Fibroblast of peridontal ligament (primary cell): ENCODE results near the gene HAX1.
"Not testable (repeated sequence)": the region's sequence is repeated elsewhere in the genome, so short reads cannot be mapped to it uniquely, and the experiment has no call there.

Experiments used
- DNase-seq: peaks from one replicate; pipeline ENCODE4 v3.0.0-alpha.2; 2010; ENCODE audit errors: extremely low read depth

The HAX1 gene

DNA sequence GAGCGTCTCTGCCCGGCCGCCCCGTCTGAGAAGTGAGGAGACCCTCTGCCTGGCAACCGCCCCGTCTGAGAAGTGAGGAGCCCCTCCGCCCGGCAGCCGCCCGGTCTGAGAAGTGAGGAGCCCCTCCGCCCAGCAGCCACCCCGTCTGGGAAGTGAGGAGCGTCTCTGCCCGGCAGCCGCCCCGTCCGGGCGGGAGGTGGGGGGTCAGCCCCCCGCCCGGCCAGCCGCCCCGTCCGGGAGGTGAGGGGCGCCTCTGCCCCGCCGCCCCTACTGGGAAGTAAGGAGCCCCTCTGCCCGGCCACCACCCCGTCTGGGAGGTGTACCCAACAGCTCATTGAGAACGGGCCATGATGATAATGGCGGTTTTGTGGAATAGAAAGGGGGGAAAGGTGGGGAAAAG is 15.2 kb downstream of the HAX1 start:
- DNase-seq, result not testable (repeated sequence)

DNA sequence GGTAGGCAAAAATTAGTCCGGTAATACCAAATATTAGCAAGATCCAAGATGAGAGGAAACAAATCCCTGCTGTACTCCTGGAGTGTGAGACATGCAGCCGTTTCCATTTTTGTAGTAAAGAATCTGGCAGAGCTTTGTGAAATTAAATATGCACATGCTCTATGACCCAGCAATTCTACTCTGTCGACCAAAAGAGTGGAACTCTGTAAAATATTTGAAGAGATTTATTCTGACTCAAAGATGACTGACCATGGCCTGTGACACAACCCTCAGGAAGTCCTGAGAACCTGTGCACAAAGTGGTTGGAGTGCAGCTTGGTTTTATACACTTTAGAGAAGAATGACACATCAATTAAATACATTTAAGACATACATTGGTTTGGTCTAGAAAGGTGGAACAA is 16.2 kb downstream of the HAX1 start:
- no peak for DNase-seq

DNA sequence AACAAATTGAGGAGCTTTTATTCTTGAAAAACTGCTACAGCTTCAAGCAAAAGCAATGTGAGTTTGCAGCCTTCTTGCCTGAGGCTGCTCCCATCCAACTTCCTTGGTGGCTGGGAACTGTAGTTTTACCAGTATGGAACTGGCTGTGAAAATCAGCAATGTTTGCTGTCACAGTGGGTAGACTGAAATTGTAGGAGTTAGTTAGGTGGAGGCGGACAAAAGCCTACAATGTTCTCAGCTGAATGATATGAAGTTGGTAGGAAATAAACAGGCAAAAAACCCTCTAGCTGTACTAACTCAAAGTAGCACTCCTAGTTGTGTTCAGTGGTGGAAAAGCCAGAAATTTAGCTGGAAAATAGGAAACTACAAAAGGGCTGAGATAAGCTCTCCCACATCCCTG is 18.5 kb downstream of the HAX1 start:
- no peak for DNase-seq

DNA sequence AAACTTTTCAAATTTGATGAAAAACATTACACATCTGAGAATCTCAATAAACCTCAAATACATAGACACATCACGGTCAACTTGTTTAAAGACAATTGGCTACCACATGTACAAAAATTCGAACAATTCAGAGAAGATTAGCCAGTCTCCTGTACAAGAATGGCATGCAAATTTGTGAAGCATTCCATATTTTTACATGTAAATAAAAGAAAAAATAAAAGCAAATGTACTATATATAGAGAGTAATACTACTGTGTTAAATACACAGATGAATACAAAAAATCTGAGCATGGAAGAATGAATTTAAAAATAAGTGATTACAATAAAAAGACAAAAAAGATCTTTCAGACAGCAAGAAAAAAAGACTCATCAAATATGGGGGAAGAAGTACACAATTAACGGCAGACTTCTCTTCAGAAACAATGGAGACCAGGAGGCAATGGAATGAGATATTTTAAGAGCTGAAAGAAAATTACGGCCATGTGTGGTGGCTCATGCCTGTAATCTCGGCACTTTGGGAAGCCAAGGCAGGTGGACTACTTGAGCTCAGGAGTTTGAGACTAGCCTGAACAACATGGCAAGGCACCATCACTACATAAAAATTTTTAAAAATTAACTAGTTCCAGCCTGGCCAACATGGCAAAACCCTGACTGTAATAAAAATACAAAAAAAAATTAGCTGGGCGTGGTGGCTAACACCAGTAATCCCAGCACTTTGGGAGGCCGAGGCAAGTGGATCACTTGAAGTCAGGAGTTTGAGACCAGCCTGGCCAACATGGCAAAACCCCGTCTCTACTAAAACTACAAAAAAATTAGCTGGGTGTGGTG is 23.2 kb downstream of the HAX1 start:
- DNase-seq, result no peak

DNA sequence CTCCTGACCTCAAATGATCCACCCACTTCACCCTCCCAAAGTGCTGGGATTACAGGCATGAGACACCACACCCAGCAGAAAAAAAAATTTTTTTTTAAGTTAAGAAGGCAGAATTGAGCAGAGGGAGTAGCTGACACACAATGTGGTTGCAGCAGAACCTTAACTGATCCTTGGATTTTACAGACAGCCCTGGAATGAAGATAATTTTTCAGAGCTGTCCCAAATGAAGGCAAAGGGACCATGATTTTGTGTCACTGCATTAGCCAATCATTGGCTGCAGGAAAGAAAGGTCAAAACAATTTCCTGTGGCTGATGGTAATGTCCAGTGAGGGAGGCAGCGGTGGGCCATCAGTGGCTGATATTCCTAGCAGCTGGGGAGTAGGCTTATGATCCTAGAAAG is 29.2 kb downstream of the HAX1 start:
- no peak for DNase-seq

DNA sequence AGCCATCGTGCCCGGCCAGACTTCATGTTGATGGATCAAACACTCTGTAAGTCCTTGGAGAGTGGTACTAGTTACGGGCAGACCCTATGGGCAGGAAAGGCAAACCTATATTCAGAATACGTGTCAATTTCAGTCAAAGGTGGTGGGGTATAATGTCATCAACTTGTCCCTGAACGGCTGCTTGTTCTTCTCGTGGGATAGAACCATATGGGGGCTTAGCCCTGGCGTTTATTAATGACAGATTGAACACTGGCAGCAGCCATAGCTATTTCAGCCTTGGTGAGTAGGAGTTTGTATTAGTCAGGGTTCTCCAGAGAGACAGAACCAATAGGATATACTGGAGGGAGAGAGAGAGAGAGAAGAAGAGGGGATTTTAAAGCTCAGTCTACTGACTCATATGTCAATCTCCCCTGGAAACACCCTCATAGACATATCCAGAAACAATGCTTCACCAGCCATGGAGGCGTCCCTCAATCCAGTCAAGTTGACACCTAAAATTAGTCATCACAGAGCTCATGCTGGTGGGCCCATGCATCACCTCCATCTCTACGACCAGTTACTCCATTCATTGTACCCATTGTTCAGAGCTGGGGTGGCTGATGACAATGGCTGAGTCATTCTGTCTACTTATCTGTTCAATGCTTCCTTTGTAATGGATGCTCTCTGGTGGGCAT is 32.4 kb downstream of the HAX1 start:
- DNase-seq, result no peak

DNA sequence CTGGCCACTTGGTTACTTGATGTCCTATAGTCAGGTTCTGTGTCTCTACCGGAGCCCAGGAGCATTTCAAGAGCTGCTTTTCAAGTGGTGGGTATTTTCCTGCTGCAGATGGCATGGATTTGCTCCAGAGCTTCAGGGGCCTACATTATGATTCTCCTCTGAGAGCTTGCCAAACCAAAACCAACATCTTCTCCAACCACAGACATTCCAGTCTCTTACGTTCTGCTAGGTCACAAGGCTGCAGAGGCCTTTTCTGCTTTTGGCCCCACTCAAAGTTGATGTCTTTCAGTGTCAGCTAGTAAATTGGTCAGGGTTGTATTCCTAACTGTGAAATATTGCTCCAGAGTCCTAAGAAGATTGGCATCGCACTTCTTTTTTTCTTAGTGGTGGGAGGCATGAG is 33.7 kb downstream of the HAX1 start:
- DNase-seq, result peak; percentile 83

DNA sequence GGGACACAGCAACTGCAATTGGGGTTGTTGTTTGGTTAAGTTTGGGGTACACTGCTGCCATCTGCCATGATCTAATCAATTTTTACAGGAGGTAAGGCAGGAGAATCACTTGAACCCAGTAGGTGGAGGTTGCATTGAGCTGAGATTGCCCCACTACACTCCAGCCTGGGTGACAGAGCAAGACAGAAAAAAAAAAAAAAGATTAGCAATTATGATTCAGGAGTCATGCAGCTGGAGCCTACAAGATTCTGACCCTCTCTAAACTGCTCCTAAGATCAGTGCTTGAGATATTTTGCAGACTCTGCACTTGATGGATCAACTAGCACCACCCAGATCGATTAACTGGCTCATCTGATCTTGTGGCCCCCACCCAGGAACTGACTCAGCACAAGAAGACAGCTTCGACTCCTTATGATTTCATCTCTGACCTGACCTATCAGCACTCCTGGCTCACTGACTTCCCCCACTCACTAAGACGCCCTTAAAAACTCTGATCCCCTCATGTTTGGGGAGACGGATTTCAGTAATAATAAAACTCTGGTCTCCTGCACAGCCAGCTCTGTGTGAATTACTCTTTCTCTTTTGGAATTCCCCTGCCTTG is 35.3 kb downstream of the HAX1 start:
- not testable (repeated sequence) for DNase-seq

DNA sequence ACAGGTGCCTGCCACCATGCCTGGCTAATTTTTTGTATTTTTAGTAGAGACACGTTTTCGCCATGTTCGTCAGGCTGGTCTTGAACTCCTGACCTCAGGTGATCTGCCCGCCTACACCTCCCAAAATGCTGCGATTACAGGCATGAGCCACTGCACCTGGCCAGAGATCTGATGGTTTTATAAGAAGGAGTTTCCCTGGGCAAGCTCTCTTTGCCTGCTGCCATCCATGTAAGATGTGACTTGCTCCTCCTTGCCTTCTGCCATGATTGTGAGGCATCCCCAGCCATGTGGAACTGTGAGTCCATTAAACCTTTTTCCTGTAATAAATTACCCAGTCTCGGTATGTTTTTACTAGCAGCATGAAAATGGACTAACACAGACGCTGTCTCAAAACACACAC is 36.7 kb downstream of the HAX1 start:
- not testable (repeated sequence) for DNase-seq

DNA sequence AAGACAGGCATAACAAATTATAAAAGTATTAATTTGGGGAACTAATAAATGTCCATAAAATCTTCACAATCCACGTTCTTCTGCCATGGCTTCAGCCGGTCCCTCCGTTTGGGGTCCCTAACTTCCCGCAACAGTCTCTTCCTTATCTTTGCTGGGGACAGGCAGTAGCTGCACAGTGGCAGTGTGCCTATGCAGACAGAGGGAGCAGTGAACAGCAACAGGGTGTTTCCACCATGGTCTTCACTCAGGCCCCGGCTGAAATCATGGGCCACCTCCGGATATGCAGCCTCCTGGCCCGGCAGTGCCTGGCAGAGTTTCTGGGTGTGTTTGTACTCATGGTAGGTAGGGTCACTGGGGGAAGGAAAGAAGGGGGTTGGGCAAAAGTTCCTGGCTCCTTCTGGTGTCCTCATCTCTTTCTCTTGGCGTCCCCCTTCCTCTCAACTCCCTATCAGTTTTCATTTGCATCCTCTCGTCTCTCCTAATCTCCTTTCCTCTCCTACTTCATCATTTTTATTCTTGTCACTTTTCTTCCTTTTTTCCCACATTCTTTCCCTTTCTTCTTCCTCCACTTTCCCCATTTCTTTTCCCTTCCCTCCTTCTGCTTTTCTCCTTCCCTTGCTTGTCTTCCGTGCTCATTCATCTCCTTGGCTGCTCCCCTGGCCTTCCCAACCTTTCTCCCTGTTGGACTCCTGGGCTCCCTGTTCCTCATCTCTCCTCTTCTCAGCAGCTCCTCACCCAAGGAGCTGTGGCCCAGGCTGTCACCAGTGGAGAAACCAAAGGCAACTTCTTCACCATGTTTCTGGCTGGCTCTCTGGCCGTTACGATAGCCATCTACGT is 40.0 kb downstream of the HAX1 start:
- DNase-seq, result not testable (repeated sequence)

DNA sequence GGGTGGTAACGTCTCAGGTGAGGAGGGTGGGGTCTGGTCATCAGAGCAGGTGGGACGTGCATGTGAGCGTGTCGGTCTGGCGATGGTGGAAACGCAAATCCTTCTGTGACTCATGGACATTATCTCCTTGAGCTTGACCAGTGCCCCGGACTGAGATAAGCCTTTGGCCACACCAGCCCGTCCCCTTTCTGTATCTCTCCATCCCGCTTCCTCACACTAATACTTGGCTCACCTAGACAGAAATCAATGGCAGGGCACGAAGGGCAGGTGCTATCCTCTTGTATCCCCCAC is 40.6 kb downstream of the HAX1 start:
- no peak for DNase-seq

DNA sequence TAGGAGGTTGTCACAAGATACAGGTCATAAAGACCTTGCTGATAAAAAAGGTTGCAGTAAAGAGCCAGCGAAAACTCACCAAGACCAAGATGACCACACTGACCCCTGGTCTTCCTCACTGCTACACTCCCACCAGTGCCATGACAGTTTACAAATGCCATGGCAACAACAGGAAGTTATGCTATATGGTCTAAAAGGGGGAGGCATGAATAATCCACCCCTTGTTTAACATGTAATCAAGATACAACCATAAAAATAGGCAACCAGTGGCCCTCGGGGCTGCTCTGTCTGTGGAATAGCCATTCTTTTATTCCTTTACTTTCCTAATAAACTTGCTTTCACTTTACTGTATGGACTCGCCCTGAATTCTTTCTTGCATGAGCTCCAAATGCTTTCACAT is 41.8 kb downstream of the HAX1 start:
- not testable (repeated sequence) for DNase-seq

DNA sequence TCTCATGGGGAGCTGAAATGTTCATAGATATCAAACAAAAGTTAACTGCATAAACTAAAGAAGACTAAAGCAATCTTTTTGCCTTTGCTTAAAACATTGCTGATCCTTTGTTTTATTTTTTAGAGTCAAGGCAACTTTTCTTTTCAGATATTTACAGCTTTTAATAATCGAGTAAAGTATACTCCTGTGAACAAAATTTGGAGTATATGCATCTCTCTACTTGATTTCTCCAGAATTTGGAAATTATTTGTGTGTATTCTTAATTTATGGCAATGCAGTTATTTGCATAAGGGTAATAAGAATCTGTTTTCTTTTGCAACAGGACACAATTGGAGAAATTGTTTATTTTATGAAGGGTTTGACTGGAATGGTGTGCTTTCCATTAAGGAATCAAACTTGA is 44.3 kb downstream of the HAX1 start:
- no peak for DNase-seq

DNA sequence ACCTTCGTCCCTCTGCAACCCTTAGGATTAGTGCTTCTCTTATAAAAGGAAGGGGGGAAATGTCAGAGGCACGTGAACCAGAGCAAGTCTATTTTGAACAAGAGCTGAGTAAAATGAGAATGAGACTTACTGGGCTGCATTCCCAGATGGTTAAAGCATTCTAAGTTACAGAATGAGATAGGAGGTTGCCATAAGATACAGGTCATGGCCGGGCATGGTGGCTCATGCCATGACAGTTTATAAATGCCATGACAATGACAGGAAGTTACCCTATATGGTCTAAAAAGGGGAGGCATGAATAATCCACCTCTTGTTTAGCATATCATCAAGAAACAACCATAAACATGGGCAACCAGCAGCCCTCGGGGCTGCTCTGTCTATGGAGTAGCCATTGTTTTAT is 46.0 kb downstream of the HAX1 start:
- no peak for DNase-seq

DNA sequence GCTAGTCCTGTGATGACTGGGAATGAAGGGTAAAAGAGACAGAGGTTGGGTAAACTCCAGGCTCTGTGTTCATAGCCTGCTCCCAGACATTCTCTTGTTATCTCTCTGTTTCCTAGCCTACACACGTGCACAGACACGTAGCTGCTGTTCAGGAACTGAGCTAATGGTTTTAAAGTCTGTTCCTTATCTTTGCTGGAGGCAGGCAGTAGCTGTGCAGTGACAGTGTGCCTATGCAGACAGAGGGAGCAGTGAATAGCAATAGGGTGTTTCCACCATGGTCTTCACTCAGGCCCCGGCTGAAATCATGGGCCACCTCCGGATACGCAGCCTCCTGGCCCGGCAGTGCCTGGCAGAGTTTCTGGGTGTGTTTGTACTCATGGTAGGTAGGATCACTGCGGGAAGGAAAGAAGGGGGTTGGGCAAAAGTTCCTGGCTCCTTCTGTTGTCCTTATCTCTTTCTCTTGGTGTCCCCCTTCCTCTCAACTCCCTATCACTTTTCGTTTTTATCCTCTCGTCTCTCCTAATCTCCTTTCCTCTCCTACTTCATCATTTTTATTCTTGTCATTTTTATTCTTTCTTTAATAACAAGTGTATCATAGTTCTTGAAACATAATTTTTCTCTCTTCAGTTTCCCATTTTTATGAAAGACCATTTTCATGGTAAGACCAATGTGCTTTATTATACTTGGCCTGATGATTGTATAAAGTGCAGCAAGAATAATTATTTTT is 48.6 kb downstream of the HAX1 start, which contains the start of gene AQP10:
TSS of gene AQP10 (plus strand) at position 212 of the 727 bp plus-strand sequence. CDS start at position 275, 63 bp downstream.
- no peak for DNase-seq

DNA sequence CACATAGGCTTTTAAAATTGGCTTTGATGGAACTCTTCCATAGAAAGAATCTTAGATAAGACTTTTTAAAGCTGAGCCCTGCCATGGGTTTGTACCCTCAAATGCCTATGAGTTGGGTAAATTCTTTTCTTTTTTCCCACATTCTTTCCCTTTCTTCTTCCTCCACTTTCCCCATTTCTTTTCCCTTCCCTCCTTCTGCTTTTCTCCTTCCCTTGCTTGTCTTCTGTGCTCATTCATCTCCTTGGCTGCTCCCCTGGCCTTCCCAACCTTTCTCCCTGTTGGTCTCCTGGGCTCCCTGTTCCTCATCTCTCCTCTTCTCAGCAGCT is 49.1 kb downstream of the HAX1 start:
- DNase-seq, result not testable (repeated sequence)

DNA sequence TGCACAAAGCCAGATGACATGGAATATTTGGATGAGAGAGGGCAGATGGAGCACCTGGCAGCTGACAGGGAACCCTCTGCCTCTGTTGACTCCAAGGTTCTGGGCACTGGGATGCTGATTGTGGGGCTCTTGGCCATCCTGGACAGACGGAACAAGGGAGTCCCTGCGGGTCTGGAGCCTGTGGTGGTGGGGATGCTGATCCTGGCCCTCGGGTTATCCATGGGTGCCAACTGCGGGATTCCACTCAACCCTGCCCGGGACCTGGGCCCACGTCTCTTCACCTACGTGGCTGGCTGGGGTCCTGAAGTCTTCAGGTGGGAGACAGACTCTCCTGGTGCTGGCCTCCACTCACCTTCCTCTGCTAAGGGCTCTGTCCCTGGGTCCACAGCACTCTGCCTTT is 51.1 kb downstream of the HAX1 start:
- no peak for DNase-seq

DNA sequence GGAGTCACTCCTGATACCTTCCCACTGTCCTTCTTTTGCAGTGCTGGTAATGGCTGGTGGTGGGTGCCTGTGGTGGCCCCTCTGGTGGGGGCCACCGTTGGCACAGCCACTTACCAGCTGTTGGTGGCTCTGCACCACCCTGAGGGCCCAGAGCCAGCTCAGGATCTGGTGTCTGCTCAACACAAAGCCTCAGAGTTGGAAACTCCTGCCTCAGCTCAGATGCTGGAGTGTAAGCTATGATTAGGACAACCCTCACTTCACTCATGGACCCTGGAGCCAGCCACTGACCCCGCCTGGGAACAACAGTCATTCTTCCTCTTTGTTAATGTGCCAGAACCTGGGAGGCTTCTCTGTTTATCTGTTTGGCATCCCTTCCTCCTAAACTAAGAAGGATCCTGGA is 51.8 kb downstream of the HAX1 start:
- DNase-seq, result no peak

DNA sequence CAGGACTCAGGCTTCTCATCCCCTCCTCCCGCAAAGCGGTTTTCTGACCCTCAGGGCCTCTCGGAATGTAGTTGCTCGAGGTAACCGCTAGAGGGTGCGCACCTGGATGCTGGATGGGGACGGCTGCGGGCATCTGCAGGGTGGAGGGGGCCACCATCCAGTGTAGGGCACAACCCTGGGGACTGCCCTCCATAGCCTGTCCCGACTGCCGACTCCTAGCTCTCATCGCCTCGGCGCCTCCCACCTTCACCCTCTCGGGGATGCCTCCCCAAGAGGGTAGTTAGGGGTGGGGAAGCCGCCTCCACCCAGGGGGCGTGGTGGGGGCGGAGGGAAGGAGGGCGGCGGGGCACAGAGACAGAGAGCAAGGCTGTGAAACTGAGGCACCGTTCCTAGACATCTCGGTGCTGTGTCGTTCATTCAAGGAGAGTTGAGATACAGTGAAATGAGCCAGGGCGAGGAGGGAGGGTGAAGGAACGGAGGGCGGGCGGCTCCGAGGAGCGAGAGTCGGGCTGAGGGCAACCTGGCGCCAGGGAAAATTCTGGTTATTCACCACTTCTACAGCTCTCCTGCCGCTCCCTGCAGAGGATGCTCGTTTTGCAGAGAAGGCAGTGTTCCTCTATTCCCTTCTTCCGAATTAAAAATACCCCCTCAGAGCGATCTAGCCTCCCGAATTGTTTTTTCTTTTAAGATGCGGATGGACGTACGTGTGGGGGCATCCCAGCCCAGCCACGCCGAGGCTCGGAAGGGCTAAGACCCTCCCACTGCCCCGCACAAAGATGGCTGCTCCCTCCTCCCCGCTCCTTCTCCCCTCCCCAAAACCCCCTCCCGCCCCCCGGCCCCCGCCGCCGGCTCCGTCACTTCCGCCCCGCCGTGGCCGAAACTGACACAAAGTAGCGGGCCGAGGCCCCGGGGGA is 52.5 kb downstream of the HAX1 start, which contains the start of gene ATP8B2:
TSS of gene ATP8B2 (plus strand) at position 857 of the 914 bp plus-strand sequence. CDS start 2,617 bp downstream, outside the sequence.
- DNase-seq, result peak; percentile 70
